ENCODE measurements around the gene TGFA.

GRCh38 chr2:70461981-70462876 lies 91.4 kb downstream of the TGFA start:
- TF ChIP-seq, protein P1, sequence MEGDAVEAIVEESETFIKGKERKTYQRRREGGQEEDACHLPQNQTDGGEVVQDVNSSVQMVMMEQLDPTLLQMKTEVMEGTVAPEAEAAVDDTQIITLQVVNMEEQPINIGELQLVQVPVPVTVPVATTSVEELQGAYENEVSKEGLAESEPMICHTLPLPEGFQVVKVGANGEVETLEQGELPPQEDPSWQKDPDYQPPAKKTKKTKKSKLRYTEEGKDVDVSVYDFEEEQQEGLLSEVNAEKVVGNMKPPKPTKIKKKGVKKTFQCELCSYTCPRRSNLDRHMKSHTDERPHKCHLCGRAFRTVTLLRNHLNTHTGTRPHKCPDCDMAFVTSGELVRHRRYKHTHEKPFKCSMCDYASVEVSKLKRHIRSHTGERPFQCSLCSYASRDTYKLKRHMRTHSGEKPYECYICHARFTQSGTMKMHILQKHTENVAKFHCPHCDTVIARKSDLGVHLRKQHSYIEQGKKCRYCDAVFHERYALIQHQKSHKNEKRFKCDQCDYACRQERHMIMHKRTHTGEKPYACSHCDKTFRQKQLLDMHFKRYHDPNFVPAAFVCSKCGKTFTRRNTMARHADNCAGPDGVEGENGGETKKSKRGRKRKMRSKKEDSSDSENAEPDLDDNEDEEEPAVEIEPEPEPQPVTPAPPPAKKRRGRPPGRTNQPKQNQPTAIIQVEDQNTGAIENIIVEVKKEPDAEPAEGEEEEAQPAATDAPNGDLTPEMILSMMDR (IDR thresholded peaks at IDR 0.05) = no peak
- TF ChIP-seq POLR2A (IDR thresholded peaks at IDR 0.05; ENCODE audit: low read depth) (no peak), POLR2AphosphoS5 (IDR thresholded peaks at IDR 0.05) (no peak)

All from esophagus muscularis mucosa (tissue), 3 donors.